ENCODE data around the gene LRRC3.
"Not testable (repeated sequence)": the region's sequence is repeated elsewhere in the genome, so short reads cannot be mapped to it uniquely, and the experiment has no call there.

The LRRC3 gene, protein sequence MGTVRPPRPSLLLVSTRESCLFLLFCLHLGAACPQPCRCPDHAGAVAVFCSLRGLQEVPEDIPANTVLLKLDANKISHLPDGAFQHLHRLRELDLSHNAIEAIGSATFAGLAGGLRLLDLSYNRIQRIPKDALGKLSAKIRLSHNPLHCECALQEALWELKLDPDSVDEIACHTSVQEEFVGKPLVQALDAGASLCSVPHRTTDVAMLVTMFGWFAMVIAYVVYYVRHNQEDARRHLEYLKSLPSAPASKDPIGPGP

DNA sequence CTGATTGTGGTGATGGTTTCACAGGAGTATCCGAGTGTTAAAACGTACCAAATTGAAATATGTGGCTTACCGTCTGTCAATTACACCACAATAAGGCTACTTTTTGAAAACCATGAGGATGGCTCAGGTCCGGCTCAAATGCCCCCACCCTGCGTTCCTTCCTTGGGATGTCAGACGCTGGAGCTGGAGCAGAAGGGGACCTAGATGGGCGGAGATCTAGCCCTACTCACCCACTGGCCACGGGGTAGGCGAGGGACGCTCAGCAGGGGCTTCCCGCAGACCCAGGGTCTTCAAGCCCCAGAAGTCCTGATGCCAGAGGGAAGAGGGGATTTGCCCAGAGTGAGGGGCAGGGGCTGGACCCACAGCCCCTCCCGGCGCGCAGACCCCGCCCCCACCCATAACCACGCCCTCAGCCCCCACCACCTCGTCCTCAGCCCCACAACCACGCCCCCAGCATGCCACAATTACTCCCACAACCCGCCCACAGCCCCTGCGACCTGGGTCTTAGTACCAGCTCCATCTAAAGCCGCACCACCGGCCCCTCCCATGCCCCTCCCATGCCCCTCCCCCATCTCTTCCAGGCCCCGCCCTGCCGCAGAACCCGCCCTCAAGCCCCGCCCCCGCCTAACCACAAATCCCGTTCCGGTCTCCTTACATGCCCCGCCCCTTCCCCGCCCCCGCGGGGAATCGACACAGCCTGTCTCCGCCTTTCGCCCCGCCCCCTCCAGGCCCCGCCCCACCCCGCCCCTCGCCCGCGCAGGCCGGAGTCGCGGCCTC, at the start of gene LRRC3:
Gene LRRC3, plus strand, starts transcription at position 764 of the 777 bp plus-strand sequence. CDS start 1,135 bp downstream, outside the sequence.
- DNase-seq: no peak

DNA sequence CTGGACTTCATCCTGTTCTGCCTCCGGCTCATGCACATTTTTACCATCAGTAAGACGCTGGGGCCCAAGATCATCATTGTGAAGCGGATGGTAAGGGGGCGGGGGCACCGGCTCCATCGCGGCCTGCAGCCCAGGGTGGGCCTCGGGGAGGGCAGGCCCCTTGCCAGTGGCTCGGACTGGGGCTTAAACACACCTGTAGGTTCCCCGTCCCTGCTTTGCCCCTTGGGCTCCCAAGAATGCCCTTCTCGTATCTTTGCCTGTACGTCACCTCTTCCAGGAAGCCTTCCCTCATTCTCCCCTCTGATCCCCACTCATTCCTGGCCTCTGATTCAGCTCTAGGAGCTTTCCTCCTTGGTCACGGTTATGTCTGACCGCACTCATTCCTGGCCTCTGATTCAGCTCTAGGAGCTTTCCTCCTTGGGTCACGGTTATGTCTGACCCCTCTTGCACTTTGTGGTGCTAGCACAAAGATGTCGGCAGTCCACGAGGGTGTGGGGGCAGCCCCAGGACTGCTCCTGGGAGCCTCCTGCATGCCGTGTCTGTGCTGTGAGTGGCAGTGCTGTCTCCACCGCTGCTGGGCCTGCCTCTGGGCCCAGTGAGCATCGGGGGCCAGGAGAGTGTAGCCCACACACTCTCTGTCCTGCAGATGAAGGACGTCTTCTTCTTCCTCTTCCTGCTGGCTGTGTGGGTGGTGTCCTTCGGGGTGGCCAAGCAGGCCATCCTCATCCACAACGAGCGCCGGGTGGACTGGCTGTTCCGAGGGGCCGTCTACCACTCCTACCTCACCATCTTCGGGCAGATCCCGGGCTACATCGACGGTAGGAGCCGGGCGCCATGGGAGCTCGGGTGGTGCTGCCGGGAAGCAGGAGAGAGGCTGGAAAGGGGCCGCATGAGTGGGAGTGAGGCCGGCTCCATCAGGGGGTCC, 49.1 kb upstream of the LRRC3 start:
- no peak for DNase-seq

DNA sequence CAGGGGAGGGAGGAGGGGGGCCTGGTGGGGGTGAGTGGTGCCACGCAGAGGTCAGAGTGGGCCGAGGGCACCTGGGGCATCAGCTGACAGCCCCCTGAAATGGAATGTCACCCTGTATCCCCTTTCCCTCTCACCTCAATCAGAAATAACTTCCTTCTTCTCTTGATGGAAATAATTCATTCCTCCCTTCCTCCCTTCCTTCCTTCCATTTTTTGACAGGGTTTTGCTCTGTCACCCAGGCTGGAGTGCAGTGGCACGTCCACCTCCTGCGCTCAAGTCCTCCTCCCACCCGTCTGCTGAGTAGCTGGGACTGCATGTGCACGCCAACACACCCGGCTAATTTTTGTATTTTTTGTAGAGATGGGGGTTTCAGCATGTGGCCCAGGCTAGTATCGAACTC, 48.4 kb upstream of the LRRC3 start:
- no peak for DNase-seq

DNA sequence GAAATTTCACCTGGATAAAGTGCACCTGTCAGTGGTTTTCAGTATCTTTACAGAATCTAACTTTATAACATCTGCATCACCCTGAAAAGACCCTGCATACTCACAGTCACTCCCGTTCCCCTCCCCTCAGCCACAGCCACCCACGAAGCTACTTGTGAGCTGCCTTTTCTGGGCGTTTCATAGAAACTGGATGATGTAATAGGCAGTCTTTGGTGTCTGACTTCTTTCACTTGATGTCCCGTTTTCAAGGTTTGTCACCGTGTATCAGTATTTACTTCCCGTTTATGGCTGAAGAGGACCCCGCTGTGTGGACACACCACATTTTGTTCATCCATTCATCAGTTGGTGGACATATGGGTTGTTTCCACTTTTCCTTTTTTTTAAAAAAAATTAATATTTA, 47.8 kb upstream of the LRRC3 start:
- DNase-seq: no peak

DNA sequence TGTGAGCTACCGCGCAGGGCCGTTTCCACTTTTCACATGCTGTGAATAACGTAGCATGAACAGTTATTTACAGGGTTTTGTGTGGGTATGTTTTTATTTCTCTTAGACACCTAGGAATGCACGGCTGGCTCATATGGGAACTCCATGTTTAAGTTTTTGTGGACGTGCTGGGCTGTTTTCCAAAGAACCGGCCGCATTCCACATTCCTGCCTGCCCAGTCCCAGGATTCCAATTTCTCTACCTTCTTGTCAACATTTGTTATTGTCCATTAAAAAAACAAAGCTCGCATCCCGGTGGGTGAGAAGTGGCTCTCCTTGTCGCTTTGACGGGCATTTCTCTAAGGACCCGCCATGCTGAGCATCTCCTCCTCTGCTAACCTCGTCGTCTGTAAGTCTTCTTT, 47.1 kb upstream of the LRRC3 start:
- DNase-seq: no peak

DNA sequence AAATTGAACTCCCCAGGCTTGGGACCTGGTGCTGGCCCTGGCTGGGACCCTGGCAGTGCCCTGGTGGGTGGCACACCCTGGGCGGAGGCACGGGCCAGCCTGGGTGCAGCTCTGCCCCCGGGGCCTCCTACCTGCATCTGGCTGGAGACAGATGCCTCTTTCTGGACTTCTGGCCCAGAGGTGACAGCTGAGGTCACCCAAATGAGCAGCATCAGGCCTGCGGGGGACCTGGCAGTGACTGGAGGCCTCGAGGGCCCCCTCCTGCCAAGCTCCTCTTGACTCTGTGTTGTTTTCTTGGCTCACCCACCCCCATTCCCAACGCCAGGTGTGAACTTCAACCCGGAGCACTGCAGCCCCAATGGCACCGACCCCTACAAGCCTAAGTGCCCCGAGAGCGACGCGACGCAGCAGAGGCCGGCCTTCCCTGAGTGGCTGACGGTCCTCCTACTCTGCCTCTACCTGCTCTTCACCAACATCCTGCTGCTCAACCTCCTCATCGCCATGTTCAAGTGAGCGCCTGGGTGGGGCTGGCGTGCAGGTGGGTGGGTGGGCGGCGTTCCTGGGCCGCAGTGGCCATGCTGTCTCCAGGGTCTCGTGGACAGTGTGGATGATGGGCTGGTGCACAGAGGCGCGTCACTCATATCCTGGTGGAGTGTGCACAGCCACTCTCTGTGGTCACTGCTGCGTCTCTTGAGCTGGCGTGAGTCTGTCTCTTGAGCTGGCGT, 41.6 kb upstream of the LRRC3 start:
- DNase-seq: no peak

DNA sequence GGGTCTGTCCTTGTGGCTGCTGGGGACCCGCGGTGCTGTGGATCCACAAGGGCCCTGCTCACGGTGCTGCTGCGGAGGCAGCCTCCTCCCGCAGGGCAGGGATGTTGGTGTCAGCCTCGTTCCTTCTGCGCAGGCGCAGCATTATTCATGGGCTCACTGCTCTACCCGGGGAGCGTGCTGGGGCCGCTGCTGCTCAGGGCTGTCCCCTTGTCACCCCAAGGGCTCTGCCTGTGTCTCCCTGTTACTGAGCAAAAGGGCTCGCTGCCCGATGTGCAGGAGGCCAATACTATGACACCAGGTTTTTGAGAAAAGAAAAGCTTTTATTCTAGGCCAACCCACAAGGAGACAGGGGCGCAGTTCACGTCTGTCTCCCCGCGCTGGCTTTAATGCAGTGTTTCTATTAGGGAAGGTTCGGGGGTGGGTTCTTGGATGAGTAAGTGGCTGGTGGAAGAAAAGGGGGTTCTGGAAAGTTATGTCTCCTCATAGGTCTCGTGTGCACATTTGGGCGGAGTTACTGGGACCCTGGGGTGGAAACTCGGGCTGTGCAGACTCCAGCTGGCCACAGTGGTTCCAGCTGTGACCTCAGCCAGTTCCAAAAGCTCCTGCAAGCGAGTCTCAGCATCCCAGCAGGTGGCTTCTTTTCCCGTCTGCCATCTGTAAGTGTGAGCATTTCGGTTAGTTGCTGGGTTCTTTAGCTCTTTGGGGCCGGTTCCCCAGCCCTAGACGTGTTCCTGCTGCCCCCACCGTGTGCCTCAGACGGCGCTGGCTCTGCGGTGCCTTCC, 40.8 kb upstream of the LRRC3 start:
- DNase-seq: no peak

DNA sequence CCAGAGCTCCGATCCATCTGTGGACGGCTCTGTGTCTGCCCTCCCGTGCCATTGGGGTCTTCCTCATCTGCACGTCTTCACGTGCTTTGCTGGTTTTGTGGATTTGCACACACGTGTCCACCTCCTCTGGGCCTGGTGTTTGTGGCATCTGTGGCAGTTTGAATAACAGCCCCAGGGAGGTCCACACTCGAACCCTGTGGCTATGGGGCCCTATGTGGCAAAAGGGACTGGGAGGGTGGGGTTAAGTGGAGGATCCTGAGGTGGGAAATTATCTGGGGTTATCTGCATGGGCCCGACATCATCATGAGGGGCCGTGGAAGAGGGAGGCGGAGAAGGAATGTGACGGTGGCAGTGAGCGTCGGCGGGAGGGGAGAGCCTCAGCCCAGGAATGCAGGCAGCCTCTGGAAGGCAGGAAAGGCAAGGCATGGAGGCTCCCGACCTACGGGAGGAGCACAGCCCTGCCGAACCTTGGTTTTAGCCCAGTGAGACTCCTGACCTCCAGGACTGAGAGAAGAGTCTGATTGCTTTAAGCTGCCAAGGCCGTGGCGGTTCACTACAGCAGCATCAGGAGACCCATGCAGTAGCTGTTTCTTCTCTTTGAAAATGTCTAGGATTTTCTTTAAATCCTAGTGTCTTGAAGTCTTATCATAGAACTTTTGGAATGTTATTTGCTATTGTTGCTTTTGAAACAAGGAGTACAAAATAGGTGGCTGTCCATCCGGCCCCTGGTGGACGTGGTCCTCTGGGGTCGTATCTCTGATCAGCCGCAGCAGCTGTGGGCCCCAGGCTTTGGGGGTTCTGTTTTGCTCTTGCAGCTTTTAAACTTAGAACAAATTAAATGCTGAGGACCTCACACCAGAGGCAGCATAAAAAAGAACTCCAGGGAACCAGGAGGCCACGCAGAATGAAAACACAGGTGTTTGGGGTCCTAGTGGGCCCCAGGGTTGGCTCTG, 40.0 kb upstream of the LRRC3 start:
- no peak for DNase-seq

DNA sequence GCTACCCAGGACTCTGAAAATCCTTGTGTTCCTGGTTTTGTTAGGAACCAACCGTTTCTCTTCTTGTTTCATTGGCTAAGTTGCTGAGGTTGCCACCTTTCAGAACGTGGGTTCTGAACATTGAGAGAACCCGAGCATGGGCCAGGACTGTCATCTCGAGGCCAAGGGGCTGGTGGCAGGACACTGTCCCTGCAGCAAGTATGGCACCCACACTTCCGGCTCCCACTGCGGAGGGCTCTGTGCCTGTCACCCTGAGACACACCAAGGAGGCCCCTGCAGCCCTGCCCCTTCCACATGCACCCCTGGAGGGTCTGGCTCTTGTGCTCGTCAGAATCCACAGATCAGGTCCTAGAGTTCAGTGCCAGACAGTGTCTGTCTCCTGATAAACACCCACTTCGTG, 39.1 kb upstream of the LRRC3 start:
- no peak for DNase-seq

DNA sequence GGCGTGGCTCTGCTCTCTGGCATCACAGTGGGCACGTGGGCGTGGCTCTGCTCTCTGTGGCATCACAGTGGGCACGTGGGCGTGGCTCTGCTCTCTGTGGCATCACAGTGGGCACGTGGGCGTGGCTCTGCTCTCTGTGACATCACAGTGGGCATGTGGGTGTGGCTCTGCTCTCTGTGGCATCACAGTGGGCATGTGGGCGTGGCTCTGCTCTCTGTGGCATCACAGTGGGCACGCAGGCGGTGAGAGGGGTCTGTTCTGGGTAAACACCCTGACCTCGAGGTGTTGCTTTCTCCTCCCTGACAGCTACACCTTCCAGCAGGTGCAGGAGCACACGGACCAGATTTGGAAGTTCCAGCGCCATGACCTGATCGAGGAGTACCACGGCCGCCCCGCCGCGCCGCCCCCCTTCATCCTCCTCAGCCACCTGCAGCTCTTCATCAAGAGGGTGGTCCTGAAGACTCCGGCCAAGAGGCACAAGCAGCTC, 37.6 kb upstream of the LRRC3 start:
- DNase-seq: not testable (repeated sequence)

DNA sequence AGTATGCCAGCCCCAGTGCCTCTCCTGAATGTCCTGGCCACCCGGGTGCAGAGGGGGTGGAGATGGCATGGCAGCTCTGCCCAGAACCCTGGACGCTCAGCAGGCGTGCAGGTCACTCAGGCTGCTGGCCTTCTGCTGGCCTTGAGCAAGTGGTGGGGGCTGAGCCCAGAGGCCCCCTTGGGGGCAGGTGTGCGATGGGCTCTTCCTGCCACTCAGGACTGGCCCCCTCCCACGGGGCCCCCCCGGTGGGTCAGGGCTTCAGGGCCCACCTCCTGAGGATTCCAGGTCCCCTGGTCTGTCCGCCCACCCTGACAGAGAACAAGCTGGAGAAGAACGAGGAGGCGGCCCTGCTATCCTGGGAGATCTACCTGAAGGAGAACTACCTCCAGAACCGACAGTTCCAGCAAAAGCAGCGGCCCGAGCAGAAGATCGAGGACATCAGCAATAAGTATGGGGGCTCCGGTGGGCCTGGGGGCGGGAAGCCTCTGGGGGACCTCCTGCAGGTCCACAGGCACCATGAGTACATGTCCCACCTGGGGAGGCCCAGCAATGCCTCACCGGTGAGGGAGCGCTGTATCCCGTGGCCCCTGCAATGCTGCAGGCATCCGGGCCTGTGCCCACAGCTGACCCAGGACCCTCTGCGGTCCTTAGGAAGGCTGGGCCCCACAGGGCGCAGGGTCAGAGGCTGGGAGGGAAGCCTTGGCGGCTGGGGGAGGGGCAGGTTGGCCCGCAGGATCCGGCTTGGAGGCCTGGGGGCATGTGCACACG, 37.0 kb upstream of the LRRC3 start:
- no peak for DNase-seq

DNA sequence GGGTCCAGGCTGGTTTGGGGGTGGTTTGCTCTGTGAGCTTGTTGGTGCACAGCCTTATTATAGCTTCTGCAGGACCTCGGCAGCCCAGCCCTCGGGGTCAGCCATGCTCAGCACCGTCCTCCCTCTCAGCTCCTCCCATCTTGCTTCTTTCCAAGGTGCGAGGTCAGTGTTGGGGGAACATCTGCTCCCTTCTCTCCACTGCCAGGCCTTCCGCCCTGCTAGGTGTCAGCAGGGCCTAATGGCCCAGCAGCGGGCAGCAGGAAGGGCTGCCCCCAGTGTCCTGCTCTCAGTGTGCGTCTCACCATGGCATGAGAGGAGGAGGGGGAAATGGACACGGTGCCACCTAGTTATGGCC, 36.5 kb upstream of the LRRC3 start:
- no peak for DNase-seq

DNA sequence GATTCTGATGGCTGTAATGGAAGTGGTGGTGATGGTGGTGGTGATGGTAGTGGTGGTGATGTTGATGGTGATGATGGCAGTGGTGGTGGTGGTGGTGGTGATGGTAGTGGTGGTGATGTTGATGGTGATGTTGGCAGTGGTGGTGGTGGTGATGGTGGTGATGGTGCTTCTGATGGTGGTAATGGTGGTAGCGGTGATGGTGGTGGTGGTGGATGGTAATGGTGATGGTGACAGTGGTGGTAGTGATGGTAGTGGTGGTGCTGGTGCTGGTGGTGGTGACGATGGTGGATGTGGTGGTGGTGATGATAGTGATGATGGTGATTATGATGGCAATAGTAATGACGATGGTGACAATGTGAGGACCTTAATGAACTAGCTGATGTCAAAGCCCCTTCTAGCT, 35.6 kb upstream of the LRRC3 start:
- no peak for DNase-seq

DNA sequence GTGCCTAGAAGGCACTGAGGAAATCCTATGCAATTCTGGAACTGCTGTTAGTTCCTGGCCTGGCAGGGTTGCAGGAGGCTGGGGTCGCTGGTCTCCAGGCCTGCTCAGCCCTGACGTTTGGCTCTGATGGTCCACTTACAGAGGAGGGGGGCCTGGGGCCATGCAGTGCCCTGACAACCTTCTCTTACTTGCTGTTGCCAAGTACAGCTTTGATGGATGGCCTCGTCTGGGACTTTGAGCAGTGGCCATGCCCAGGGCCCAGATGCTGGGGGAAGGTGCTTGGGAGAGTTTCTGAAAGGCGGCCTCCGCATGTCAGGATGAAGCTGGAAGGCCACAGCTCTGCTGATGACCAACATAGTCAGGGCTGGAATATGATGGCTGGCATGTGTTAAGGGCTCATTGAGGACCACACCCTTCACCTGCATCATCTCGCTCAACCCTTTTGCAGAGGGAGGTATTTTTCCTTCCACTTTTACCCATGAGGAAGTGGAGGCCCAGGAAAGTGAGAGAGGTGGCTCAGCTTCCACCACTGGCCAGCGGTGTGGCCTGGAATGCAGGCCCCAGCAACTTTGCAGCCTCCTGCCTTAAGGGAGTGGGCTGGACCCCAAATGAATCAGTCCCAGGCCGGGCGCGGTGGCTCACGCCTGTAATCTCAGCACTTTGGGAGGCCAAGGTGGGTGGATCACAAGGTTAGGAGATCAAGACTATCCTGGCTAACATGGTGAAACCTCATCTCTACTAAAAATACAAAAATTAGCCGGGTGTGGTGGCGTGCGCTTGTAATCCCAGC, 34.7 kb upstream of the LRRC3 start:
- no peak for DNase-seq

DNA sequence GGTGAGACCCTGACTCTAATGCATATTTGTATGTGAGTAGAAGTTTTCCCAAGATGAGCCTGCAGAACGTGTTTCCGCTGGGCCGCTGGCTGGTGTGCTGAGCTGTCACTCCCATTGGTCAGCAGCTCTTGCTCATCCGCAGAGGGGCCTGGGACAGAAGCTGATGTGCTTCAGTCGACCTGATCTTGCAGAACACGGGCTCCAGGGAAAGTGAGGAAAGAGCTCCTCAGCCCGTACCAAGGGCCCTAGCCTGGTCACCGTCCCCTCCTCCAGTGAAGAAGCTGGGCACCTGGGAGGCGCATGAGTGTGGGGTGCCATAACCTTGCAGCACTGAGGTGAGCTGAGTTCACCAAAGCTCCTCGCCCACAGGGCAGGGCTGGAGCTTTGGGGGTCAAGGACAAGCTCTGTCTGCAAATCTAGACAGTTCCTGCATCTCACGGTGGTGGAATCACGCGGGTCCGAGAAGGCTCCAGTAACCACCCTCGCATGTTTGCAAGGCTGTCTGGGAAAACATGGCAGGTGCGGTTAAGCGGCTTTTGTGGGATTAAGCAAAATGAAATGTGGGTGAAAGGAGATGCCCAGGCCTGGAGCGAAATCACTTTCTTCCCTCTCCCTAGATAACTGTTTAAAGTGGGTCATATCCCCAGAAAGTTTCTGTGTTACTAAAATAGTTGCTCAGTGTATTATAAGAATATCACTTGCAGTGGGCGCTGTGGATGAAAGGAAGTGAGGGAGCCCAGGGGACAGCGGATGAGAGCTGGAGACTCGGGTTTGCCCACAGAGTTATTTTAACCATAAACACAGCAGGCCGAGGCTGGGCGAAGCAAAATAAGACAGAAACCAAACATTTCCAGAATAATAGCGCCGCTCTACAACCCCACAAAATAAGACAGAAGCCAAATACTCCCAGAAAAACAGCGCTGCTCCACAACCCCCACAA, 33.1 kb upstream of the LRRC3 start:
- DNase-seq: no peak

DNA sequence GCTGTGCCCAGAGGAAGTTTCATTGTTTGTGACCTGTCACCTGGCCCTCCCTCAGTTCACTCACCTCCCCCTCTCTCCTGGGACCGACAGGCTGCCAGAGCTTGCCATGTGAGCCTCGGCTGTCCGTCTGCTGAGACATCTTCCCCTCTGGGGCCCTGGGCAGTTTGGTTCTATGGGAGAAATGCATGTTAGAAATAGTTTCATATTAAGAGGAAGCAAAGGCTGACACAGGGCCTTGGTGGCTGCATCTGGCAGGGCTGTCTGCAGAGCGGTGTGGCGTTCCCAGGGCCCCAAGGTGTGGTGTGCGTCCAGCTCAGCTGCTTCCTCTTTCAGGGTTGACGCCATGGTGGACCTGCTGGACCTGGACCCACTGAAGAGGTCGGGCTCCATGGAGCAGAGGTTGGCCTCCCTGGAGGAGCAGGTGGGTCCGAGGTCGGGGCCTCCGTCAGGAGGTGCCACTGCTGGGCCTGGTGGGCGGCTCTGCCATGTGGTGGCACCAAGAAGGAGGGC, 31.9 kb upstream of the LRRC3 start:
- DNase-seq: no peak

DNA sequence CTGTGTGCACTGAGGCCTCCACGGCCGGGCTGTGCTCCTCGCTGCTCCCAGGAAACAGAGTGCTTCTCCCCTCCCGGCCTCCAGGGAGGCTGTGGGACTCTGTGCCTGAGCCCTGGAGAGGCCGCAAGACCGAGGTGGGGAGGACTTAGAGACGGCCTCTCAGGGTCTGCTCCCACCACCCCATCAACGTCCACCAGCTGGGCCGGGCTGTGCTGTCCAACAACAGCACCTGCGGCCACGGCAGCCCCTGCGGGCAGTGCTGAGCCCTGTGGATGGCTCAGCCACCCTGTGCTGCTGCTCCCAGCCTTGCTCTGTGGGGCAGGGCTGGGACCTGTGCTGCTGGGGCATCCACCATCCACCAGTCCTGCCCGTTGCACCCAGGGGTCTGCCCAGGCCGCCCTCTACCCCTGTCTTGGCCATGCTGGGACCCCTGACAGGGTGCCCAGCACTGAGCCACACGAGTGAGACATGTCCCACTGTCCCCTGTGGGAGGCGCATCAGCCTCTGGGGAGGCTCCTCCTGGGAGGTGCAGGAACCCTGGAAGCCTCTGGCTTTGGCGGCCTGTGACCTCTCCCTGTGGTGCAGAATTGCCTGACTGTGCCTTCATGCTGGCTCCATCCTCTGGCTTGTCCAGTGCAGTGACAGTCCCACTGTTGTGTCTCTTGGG, 31.2 kb upstream of the LRRC3 start:
- no peak for DNase-seq

All from NCI-H446 (cell line).